Activated naive CD4-positive, alpha-beta T cell treated with anti-CD3 and anti-CD28 coated beads, Interleukin-2, amount 50 U/mL, for 16 hours (primary cell): ENCODE measurements around the gene ACOT6.
"Not testable (repeated sequence)": the region's sequence is repeated elsewhere in the genome, so short reads cannot be mapped to it uniquely, and the experiment has no call there.

Source experiments
- DNase-seq: peaks from one replicate; pipeline ENCODE4 v3.0.0-alpha.2; 2020

Gene ACOT6

DNA sequence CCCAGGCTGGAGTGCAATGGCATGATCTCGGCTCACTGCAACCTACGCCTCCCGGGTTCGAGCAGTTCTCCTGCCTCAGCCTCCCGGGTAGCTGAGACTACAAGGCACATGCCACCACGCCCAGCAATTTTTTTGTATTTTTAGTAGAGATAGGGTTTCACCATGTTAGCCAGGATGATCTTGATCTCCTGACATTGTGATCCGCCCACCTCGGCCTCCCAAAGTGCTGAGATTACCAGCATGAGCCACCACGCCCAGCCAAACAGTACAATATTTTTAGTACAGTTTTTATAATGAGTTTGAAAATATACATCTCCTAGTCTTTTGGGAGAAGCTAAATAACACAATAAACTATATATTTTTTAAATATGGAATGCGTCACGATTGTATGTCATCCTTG, 46.9 kb downstream of the ACOT6 start:
- not testable (repeated sequence) for DNase-seq

DNA sequence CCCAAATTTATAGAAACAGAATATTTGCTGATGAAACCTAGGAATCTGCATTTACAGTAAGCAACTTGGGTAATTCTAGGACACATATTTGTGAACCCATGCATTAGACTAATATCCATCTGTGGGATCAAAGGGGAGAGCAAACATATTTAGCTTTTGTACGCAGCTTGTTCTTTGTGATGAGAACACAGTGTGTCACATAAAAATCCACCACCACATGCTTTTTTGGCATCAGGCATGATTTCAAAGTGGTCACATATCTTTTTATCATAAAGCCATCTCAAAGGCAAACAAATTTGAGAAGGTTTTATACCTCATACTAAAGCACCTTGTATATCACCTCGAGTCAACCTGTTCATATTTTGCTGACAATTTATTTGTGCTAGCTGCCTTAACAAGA, 48.2 kb downstream of the ACOT6 start:
- DNase-seq = no peak

GRCh38 chr14:73661872-73662271, 49.6 kb downstream of the ACOT6 start:
- DNase-seq = no peak

DNA sequence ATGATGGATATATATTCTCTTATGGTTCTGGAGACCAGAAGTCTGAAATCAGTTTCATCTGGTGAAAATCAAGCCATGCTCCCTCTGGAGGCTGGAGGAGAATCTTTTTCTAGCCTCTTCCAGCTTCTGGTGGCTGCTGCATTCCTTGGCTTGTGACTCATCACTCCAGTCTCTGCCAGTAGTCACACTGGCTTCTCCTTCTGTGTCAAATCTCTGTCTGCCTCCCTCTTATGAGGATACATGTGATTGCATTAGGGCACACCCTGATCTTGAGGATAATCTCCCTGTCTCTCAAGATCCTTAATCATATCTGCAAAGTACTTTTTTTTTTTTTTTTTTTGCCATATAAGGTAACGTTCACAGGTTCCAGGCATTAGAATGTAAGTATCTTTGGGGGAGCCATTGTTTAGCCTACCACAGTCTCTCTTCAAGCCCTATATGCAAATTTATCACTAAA, 50.2 kb downstream of the ACOT6 start:
- DNase-seq = no peak

GRCh38 chr14:73663548-73664212, 51.4 kb downstream of the ACOT6 start:
- DNase-seq = no peak

GRCh38 chr14:73665130-73665529, 52.8 kb downstream of the ACOT6 start:
- no peak for DNase-seq

- DNase-seq = no peak
These were observed 54.3 kb downstream of the ACOT6 start for GRCh38 chr14:73666583-73666982.

DNA sequence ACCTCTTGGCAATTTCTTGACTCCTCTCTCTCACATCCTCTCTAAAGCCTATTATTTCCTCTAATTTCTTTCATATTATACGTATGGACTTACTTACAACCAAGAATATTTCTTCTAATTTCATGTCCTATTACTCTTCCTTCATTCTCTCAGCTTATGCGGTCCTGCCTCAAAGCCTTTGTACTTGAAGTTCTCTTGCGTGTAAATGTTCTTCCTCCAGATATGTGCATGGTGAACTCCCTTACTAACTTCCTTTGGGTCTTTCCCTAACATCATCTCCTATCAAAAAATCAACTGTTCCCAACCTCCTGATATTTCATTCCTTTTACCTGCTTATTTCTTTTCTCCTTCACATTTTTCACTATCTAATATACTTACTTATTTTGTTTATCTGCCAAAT, 55.5 kb downstream of the ACOT6 start:
- DNase-seq = no peak
